Gastrocnemius medialis (tissue), 4 donors: ENCODE results near the gene KIF5B. TPM values are rescaled to one million over a fixed set of nuclear protein-coding genes. Genes with fewer than 3 reads are reported as not detected.
"Not testable (repeated sequence)": the region's sequence is repeated elsewhere in the genome, so short reads cannot be mapped to it uniquely, and the experiment has no call there.

Experiments
- ATAC-seq, 2 donors: fragments of 150-250 bp; one replicate each; pipeline ENCODE4 v1.9.1; 2016
- DNase-seq, 2 donors: peaks; one replicate each; pipeline ENCODE4 v3.0.0-alpha.2; 2019
- H3K27ac ChIP-seq, 4 donors: fragments of 200-600 bp; sonication (generic); 1 replicate in 1 of 4; 2 replicates in 3 of 4; pipeline ENCODE4 v1.5.1; 2016 to 2018; ENCODE audit warnings: mild to moderate bottlenecking in 2 of 4, moderate library complexity in 1 of 4
- H3K27me3 ChIP-seq, 3 donors: fragments of 200-600 bp; sonication (generic) in 2 of 3; 1 replicate in 1 of 3; 2 replicates in 2 of 3; pipeline versions ENCODE4 v1.5.1 to v1.6.0; 2016 to 2019; ENCODE audit warnings: mild to moderate bottlenecking in 1 of 3, moderate library complexity in 1 of 3
- H3K36me3 ChIP-seq, 2 donors: fragments of 200-600 bp; sonication (generic) in 1 of 2; one replicate each; pipeline ENCODE4 v1.5.1; 2017 to 2018
- H3K4me1 ChIP-seq, 2 donors: fragments of 200-600 bp; sonication (generic) in 1 of 2; one replicate each; pipeline ENCODE4 v1.5.1; 2016 to 2017; ENCODE audit warnings: mild to moderate bottlenecking in 2 of 2
- H3K4me3 ChIP-seq, 4 donors: fragments of 200-600 bp; sonication (generic) in 3 of 4; 1 replicate in 1 of 4; 2 replicates in 3 of 4; pipeline ENCODE4 v1.5.1; 2016 to 2019; ENCODE audit warnings: mild to moderate bottlenecking in 2 of 4
- H3K9me3 ChIP-seq, 3 donors: fragments of 200-600 bp; sonication (generic) in 2 of 3; 1 replicate in 1 of 3; 2 replicates in 2 of 3; pipeline ENCODE4 v1.5.1; 2016 to 2019
- POLR2A ChIP-seq, 2 donors: fragments of 450-650 bp; IDR thresholded peaks; one replicate each; pipeline ENCODE4 v1.6.1; 2017; ENCODE audit warnings: antibody characterized with exemption in 2 of 2, mild to moderate bottlenecking in 2 of 2, moderate library complexity in 2 of 2
- in situ Hi-C, 4 donors: fragments of 200-750 bp; cut with MboI; loops; one replicate each; pipeline versions ENCODE4 v1.15.0 to v1.8.0; 2017; ENCODE audit warnings: low sequenced_read_pairs in 4 of 4
- intact Hi-C: fragments of 100-400 bp; cut with DNase I; formaldehyde crosslinking; loops from one replicate; pipeline ENCODE4 v1.15.1; 2023; ENCODE audit warnings: low total_unique reads
- total RNA-seq, 4 donors: library from RNA; depleted of rRNA; stranded (reverse); fragments of >200 nt; gene quantifications; one replicate each; pipeline versions ENCODE4 v1.1.0 to v1.2.3, GENCODE V29; 2016
- TF ChIP-seq, protein P1 (sequence below), 5 experiments: fragments of 450-650 bp in 3 of 5; fragments of 200-600 bp in 2 of 5; sonication (generic) in 2 of 5; IDR thresholded peaks in 4 of 5; conservative IDR thresholded peaks in 1 of 5; 1 replicate in 4 of 5; 2 replicates in 1 of 5; pipeline ENCODE4 v1.5.1; 2016 to 2019; ENCODE audit warnings: antibody characterized with exemption in 5 of 5, mild to moderate bottlenecking in 3 of 5, moderate library complexity in 3 of 5

KIF5B gene
- total RNA-seq, 4 donors from 2014 or later: 123 to 151 (median 142) TPM

DNA sequence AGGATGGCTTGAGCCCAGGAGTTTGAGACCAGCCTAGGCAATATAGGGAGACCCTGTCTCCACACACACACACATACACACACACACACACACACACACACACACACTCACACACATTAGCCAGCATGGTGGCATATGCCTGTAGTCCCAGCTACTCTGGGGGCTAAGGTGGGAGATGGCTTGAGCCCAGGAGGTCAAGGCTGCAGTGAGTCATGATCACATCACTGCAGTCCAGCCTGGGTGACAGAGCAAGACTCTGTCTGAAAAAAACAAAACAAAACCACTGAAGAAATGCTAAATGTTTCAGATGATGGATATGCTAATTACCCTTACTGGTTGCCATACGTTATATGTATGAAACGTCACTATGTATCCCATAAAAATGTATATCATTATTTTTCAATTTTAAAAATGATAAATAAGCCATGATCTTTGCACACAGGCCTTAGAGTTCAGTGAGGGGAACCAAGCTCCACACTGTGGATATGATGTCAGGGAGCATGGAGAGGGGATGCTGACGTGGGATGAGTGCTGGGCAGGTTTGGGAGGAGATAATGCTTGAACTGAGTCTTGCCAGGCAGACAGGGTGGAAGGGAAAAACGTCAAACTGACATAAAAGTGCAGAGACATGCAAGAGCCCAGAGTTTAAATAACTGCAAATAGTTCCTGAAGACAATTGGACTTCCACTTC lies 81.6 kb downstream of the KIF5B start:
- ATAC-seq (no peak), DNase-seq (no peak)
- Histone ChIP-seq H3K27me3 (no peaks in the 10 kb centered on the region), H3K9me3 (no peaks in the 10 kb centered on the region), H3K4me3 (no peak overlapping the region), H3K4me1 (no peaks in the 10 kb centered on the region), H3K36me3 (no peaks in the 10 kb centered on the region), H3K27ac (no peak overlapping the region)
- in situ Hi-C loops: no loop called here
- intact Hi-C loops: no loop called here
- TF ChIP-seq, protein P1, sequence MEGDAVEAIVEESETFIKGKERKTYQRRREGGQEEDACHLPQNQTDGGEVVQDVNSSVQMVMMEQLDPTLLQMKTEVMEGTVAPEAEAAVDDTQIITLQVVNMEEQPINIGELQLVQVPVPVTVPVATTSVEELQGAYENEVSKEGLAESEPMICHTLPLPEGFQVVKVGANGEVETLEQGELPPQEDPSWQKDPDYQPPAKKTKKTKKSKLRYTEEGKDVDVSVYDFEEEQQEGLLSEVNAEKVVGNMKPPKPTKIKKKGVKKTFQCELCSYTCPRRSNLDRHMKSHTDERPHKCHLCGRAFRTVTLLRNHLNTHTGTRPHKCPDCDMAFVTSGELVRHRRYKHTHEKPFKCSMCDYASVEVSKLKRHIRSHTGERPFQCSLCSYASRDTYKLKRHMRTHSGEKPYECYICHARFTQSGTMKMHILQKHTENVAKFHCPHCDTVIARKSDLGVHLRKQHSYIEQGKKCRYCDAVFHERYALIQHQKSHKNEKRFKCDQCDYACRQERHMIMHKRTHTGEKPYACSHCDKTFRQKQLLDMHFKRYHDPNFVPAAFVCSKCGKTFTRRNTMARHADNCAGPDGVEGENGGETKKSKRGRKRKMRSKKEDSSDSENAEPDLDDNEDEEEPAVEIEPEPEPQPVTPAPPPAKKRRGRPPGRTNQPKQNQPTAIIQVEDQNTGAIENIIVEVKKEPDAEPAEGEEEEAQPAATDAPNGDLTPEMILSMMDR (IDR thresholded peaks at IDR 0.05 in 4 of 5, conservative IDR thresholded peaks at IDR 0.05 in 1 of 5): no peak
- no peak for TF ChIP-seq POLR2A (IDR thresholded peaks at IDR 0.05)

DNA sequence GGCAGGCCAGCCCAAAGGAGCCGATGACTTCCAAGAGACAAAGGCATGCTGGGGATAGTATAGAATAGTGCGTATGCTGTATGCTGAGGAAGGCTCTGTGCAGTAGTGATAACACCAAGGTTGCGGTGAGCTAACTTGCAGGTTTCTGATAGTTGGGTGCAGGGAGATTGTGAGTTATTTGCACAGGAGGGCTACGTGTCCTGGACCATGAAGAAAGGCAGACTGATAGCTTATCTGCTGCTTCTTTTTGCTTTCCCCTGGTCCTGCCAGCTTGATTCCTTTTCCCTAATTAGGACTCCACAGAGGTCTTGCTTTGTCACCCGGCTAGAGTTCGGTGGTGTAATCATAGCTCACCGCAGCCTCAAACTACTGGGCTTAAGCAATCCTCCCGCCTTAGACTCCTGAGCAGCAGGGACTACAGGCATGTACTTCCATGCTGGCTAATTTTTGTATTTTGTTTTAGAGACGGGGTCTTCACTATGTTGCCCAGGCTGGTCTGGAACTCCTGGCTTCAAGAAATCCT lies 83.6 kb downstream of the KIF5B start:
- TF ChIP-seq, protein P1 (IDR thresholded peaks at IDR 0.05 in 4 of 5, conservative IDR thresholded peaks at IDR 0.05 in 1 of 5): no peak
- no peak for TF ChIP-seq POLR2A (IDR thresholded peaks at IDR 0.05)
- DNase-seq: no peak
- no peaks in the 10 kb centered on the region for H3K36me3 ChIP-seq
- H3K9me3 ChIP-seq: no peaks in the 10 kb centered on the region
- H3K27ac ChIP-seq: no peak overlapping the region
- in situ Hi-C loops: no loop called here
- no peak for ATAC-seq
- no peaks in the 10 kb centered on the region for H3K27me3 ChIP-seq
- no peak overlapping the region for H3K4me3 ChIP-seq
- H3K4me1 ChIP-seq: no peaks in the 10 kb centered on the region
- intact Hi-C loops: no loop called here

DNA sequence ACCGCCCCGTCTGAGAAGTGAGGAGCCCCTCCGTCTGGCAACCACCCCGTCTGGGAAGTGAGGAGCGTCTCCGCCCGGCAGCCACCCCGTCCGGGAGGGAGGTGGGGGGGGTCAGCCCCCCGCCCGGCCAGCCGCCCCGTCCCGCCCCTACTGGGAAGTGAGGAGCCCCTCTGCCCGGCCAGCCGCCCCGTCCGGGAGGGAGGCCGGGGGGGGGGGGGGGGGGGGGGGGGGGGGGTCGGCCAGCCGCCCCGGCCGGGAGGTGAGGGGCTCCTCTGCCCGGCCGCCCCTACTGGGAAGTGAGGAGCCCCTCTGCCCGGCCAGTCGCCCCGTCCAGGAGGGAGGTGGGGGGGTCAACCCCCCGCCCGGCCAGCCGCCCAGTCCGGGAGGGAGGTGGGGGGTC lies 86.4 kb downstream of the KIF5B start:
- intact Hi-C loops, H3K4me3 ChIP-seq, DNase-seq, ATAC-seq, in situ Hi-C loops, H3K27ac ChIP-seq, H3K9me3 ChIP-seq, H3K27me3 ChIP-seq, H3K36me3 ChIP-seq, H3K4me1 ChIP-seq: not testable (repeated sequence)

DNA sequence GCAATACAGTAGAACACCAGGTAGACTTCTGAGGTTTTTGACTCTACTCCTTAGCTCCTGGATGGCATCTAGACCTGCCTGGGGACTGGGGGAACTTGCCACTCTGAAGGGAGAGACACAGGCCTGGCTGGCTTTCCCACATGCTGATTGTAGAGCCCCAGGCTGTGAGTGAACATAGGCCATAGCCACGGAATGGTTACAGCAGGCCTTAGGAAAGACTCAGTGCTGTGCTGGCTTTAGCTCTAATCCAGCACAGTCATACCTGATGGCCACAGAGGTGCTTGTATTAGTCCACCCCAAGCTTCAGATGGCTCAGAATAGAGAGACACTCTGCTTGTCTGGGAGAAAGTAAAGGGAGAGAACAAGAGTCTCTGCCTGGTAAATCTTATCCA lies 92.6 kb downstream of the KIF5B start:
- TF ChIP-seq, protein P1 (IDR thresholded peaks at IDR 0.05 in 4 of 5, conservative IDR thresholded peaks at IDR 0.05 in 1 of 5): no peak
- no peak for TF ChIP-seq POLR2A (IDR thresholded peaks at IDR 0.05)
- in situ Hi-C loops (no loop called here), intact Hi-C loops (no loop called here)
- Histone ChIP-seq H3K9me3 (no peaks in the 10 kb centered on the region), H3K27me3 (no peaks in the 10 kb centered on the region), H3K36me3 (no peaks in the 10 kb centered on the region), H3K4me1 (no peaks in the 10 kb centered on the region), H3K4me3 (no peak overlapping the region), H3K27ac (no peak overlapping the region)
- no peak for ATAC-seq
- no peak for DNase-seq

DNA sequence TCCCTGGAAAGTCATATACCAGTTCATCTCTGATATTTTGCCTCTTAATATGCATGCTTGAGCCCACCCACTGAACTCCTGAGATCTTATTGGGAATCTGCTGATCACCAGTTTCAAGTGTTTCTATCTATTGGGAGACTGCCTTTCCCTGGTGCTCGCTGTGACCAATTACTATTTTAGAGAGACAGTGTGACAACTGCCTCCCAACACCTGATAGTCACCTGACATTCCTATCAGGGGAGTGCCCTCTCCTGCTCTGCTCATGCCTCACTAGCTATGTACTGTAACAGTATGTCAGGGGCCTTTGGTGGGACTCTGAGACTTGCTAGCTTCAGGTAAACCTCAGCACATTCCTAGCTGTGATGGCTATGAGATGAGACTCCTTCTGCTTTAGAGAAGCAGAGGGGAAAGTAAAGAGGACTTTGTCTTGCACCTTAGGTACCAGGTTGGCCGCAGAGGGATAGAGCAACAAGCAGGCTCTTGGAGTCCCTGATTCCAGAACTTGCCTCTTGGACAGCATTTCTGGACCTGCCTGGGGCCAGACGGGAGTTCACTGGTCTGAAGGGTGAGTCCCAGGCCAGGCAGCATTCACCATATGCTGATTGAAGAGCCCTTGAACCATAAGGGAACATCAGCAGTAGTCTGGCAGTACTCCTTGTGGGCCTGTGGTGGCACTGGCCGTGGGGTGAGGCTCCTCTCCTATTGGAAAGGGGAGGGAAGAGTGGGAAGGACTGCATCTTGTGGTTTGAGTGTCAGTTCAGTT lies 93.2 kb downstream of the KIF5B start:
- in situ Hi-C loops: no loop called here
- no peaks in the 10 kb centered on the region for H3K4me1 ChIP-seq
- H3K27ac ChIP-seq: no peak overlapping the region
- DNase-seq (no peak), ATAC-seq (no peak)
- intact Hi-C loops: no loop called here
- H3K4me3 ChIP-seq: no peak overlapping the region
- H3K27me3 ChIP-seq: no peaks in the 10 kb centered on the region
- no peaks in the 10 kb centered on the region for H3K36me3 ChIP-seq
- no peak for TF ChIP-seq POLR2A (IDR thresholded peaks at IDR 0.05)
- TF ChIP-seq, protein P1 (IDR thresholded peaks at IDR 0.05 in 4 of 5, conservative IDR thresholded peaks at IDR 0.05 in 1 of 5): no peak
- no peaks in the 10 kb centered on the region for H3K9me3 ChIP-seq
